GM12872 (cell line): ENCODE measurements around the gene ZBTB20.

Source experiments
- TF ChIP-seq, protein P1 (sequence below): IDR thresholded peaks from 3 replicates; pipeline ENCODE4 v1.5.1; 2011; ENCODE audit warnings: low read depth, mild to moderate bottlenecking, low read length, moderate library complexity; ENCODE audit not compliant: insufficient read depth

The ZBTB20 gene

DNA sequence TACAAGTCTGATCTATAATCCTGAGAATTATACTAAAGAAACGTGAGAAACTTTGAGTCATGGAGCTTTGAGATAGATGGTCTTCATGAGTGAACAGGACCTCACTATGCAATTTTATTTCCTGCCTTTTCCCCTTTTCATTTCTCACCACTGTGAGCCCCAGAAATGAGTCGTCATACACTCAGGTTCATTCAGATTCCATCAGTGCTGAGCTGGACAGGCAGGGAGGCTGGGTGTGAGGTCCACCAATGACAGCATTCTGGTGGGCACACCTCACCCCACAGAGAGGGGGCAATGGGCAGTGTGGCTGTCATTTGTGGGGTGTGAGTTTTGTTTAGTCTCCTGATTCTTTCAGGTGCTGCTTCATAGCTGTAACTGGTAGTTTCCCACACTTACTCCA is 836.4 kb downstream of the ZBTB20 start:
- TF ChIP-seq, protein P1, sequence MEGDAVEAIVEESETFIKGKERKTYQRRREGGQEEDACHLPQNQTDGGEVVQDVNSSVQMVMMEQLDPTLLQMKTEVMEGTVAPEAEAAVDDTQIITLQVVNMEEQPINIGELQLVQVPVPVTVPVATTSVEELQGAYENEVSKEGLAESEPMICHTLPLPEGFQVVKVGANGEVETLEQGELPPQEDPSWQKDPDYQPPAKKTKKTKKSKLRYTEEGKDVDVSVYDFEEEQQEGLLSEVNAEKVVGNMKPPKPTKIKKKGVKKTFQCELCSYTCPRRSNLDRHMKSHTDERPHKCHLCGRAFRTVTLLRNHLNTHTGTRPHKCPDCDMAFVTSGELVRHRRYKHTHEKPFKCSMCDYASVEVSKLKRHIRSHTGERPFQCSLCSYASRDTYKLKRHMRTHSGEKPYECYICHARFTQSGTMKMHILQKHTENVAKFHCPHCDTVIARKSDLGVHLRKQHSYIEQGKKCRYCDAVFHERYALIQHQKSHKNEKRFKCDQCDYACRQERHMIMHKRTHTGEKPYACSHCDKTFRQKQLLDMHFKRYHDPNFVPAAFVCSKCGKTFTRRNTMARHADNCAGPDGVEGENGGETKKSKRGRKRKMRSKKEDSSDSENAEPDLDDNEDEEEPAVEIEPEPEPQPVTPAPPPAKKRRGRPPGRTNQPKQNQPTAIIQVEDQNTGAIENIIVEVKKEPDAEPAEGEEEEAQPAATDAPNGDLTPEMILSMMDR, result no peak

DNA sequence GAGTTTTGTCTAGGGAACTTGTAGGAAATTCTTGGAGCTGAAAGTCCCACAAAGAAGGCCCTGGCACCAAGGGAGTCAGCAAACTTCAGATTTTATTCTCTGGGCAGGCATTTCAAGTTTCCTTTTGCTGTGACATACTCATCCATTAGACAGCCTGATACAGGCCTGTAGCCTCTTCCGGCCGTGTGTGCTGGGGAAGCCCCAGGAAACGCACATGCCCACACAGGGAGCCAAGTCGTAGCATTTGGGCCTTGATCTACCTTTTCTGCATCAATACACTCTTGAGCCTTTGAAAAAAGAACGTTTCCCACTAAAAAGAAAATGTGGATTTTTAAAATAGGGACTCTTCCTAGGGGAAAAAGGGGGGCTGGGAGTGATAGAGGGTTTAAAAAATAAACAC is 838.3 kb downstream of the ZBTB20 start:
- TF ChIP-seq, protein P1, result no peak

DNA sequence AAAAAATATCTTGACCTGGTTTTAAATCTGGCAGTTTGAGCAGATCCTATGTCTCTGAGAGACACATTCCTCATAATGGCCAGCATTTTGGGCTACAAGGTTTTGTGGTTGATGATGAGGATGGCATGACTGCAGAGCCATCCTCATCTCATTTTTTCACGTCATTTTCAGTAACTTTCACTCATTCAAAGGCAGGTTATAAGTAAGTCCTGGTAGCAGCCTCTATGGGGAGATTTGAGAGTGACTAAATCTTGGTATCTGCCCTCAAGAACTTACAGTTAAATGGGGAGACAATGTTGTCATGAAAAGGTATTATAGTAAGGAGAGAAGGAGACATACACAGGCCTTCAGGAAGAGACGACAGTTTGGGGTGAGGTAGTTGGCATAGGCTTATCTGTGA is 838.7 kb downstream of the ZBTB20 start:
- TF ChIP-seq, protein P1, result no peak

DNA sequence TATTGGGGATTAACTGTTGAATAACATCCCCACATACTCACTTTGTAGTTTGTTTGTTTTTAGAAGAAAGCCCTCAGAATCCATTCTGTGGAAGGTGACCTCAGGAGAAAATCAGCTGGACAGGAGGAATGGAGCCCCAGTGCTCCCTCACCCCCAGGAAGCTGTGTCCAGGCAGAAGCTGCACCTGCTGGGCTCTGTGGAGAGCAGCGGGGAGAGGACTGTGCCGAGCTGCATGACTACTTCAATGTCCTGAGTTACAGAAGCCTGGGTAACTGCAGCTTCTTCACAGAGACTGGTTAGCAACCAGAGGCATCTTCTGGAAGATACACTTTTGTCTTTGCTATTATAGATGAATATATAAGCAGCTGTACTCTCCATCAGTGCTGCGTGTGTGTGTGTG is 839.3 kb downstream of the ZBTB20 start:
- TF ChIP-seq, protein P1, result no peak

DNA sequence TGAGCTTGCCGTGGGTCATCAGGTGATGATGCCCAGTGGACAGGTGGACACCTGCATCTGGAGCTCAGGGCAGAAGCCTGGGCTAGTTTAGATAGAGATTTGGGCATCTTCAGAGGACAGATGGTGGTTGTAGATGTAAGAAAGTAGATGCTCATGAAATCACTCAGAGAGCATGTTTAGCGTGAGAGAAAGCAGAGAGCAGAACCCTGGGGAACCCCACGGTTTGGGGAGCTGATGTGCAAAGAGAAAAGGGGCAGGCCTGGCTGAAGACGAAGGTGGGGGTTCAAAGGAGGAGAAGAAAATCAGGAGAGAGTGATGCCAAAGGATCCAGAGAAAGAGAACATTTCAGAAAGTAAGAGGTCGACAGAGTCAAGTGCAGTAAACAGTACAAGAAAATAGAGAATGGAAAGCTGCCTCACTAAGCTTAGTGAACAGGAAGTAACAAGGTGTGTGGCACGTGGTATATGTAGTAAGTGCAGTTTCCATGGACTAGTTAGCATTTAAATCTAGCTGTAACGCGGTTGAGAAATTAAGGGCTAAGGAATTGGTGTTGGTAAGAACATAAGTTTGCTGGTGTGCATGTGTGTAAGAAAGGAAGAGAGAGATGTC is 839.8 kb downstream of the ZBTB20 start:
- TF ChIP-seq, protein P1, result no peak

DNA sequence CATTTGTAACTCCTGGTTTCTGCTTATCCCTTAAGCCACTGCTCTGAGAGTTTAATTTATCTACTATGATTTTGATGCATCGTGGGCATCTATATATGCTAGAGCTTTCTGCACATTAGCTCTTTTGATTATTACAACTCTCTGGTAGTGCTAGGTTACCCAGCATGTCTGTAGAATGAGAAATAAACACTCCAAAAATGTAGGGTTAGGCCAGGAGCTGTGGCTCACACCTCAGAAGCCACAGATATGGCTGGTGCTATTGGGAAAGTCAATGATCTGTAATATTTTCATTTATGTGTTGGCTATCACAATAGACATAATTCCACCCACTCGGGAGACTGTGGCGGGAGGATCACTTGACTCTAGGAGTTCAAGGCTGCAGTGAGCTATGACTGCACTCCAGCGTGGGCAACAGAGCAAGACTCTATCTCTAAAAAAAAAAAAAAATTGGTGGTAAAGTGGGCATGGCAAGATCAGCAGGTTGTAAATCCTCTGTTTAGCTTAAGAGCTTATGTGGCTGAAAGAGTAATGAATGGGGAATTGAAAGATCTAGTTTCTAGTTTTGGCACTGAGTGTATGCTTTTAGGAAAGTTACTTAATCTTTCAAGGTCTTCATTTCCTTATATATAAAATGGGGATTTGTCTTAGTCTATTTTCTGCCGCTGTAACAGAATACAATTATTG is 847.0 kb downstream of the ZBTB20 start:
- TF ChIP-seq, protein P1, result no peak

DNA sequence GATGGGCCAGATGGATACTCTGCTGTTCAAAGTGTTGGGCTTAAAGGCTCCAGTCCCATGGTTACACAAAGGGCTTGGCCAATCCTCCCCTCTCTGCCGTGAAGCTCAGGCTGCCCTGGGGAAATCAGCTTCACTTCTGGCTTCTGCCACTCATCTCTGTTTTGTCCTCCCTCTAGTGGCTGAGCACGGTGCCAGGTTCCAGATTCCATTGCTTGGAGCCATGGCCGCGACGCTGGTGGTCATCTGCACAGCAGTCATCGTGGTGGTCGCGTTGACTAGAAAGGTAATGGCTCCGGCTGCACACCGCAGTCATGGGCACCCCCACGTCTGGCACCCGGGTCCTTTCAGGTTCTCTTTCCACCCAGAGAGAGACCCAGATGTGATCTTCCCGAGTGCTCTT is 847.7 kb downstream of the ZBTB20 start:
- TF ChIP-seq, protein P1, result peak; percentile 62
